CMK (cell line): Measurements from ENCODE around the gene ERMN.

Experiments used
- DNase-seq: peaks from one replicate; pipeline ENCODE4 v3.0.0-alpha.2; 2010; ENCODE audit warnings: low read depth

Gene ERMN

GRCh38 chr2:157329524-157329923 lies 3.9 kb upstream of the ERMN start:
- no peak for DNase-seq

GRCh38 chr2:157327621-157328500 lies 2.2 kb upstream of the ERMN start:
- peak; percentile 48 for DNase-seq

- no peak for DNase-seq
Measured at GRCh38 chr2:157327200-157327599, 1.6 kb upstream of the ERMN start.

- no peak for DNase-seq
Measured at GRCh38 chr2:157326698-157327097, 1.1 kb upstream of the ERMN start.

- DNase-seq = peak; percentile 27
Measured at GRCh38 chr2:157324331-157324843, 1.2 kb downstream of the ERMN start.

GRCh38 chr2:157322432-157322831 lies 3.2 kb downstream of the ERMN start:
- DNase-seq = no peak

GRCh38 chr2:157321466-157321865 lies 4.2 kb downstream of the ERMN start:
- no peak for DNase-seq

GRCh38 chr2:157320409-157320808 lies 5.2 kb downstream of the ERMN start:
- no peak for DNase-seq

- no peak for DNase-seq
Measured at GRCh38 chr2:157319795-157320194, 5.8 kb downstream of the ERMN start.

GRCh38 chr2:157318884-157319283 lies 6.7 kb downstream of the ERMN start:
- DNase-seq = no peak

GRCh38 chr2:157315901-157316300 lies 9.7 kb downstream of the ERMN start:
- no peak for DNase-seq

GRCh38 chr2:157312866-157313486 lies 12.6 kb downstream of the ERMN start:
- no peak for DNase-seq

GRCh38 chr2:157311706-157312105 lies 13.9 kb downstream of the ERMN start:
- DNase-seq = no peak

GRCh38 chr2:157309878-157310277 lies 15.7 kb downstream of the ERMN start:
- DNase-seq = no peak

GRCh38 chr2:157307021-157307420 lies 18.6 kb downstream of the ERMN start:
- DNase-seq = no peak

- no peak for DNase-seq
Measured at GRCh38 chr2:157305723-157306110, 19.9 kb downstream of the ERMN start.

GRCh38 chr2:157304811-157305722 lies 20.6 kb downstream of the ERMN start:
- no peak for DNase-seq

GRCh38 chr2:157303612-157304011 lies 22.0 kb downstream of the ERMN start:
- no peak for DNase-seq

- DNase-seq = no peak
Measured at GRCh38 chr2:157302492-157303099, 23.0 kb downstream of the ERMN start.

GRCh38 chr2:157301307-157301706 lies 24.3 kb downstream of the ERMN start:
- DNase-seq = no peak

GRCh38 chr2:157296958-157297357 lies 28.7 kb downstream of the ERMN start:
- no peak for DNase-seq

- no peak for DNase-seq
Measured at GRCh38 chr2:157296490-157296889, 29.1 kb downstream of the ERMN start.
